Measurements from ENCODE around the gene USP21. TPM values are rescaled to one million over a fixed set of nuclear protein-coding genes. Genes with fewer than 3 reads are reported as not detected.

The USP21 gene
- total and polyA plus RNA-seq, 2 donors (not counting 3 experiments of a cell fraction or from before 2014, with no cell fraction given): 19.7 to 29.2 TPM

DNA sequence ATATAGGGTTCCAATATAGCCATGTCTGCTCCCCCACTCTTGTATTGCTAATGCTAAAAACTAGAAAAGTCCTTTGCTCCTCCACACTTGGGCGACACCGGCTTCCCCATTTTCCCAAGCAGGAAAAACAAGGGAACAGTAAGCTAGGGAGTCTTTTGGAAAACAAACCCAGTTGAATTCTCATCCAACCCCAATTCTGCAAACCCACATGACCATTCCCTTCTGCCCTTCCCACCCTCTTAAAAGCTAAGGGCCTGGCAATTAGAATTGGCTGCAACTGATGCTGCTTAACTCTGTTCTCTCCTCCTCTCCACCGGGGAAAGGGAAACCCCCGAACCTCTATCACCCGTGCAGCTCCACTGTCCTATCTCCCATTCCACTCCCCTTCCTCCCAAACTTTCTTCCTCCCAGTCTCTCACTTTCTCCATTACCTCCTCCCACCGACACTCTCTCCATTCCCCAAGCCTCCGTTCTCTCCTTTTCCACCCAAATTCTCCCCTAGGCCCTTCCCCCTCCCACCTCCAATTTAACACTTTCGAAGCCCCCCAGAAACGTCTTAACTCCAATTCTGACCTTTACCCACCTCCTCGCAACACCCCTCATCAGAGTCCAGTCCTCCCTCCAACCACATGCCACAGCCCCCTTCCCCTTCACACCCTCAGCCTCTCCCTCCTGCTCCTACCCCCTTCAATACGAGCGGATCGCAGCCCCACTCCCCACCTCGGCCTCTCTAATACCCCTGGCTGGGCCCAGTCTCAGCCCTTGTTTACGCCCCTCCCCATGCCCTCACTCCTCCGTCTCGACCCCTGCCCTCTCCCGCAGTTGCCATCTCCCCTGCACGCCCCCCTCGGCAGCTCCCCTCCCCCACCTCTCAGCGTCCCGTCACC lies 27.5 kb upstream of the USP21 start:
- dilution Hi-C loops (cut with MboI; ENCODE audit: extremely low pct_ligation_motif_present, low sequenced_read_pairs): no loop called here
- H3K4me3 ChIP-seq (replicated peaks in 1 of 3; ENCODE audit: insufficient read depth in 1 of 3, low read depth in 1 of 3, low read length in 3 of 3): peak overlapping the region; percentile 90 to 100 (median 94)
- no peak for TF ChIP-seq FOS (IDR thresholded peaks at IDR 0.05; ENCODE audit: borderline replicate concordance, insufficient read depth, low read length)
- no peak for TF ChIP-seq JUN (IDR thresholded peaks at IDR 0.05; ENCODE audit: borderline replicate concordance, insufficient read depth, insufficient read length, low read depth)
- TF ChIP-seq POLR2A (IDR thresholded peaks at IDR 0.05; ENCODE audit: low read depth, low read length): no peak
- TF ChIP-seq EZH2 (IDR thresholded peaks at IDR 0.05; ENCODE audit: borderline replicate concordance, low read depth, low read length, severe bottlenecking): no peak
- no peak for TF ChIP-seq GATA2 (IDR thresholded peaks at IDR 0.05; ENCODE audit: insufficient read depth, insufficient read length, low read depth, low read length)
- no peaks in the 10 kb centered on the region for H3K9me1 ChIP-seq (replicated peaks; ENCODE audit: control insufficient read depth, extremely low read depth, insufficient read depth, low read length)
- FAIRE-seq (no peak), DNase-seq (ENCODE audit: low read depth, low spot score) (peak; percentile 31)
- H2AFZ ChIP-seq (ENCODE audit: low read depth, low read length): peak overlapping the region; percentile 65
- peak overlapping the region; percentile 80 for H3K4me2 ChIP-seq (ENCODE audit: insufficient read depth, low read length)
- H3K9me3 ChIP-seq (replicated peaks; ENCODE audit: control insufficient read depth, insufficient read depth, low read length): no peaks in the 10 kb centered on the region
- ChIA-PET POLR2A (interaction anchor here (0.6 to 2.8 kb wide), 5 partner anchors 11 to 87 kb away, joined by 4 to 11 read pairs (median 7); partner anchors contain the start of genes NIT1, PFDN2 and UFC1), CTCF (interaction anchor here (0.8 to 2.9 kb wide), 10 partner anchors 13 to 297 kb away, joined by 3 to 14 read pairs (median 5); partner anchors contain the start of genes KLHDC9, NIT1, PFDN2 and PPOX)
- peak overlapping the region; percentile 85 for H3K27ac ChIP-seq (ENCODE audit: insufficient read depth, low read depth, low read length)
- intact Hi-C loops (cut with micrococcal nuclease): loop anchor here (1.0 kb wide), 1 partner anchor 13 kb away; the partner anchor contains the start of genes NIT1 and PFDN2
- H3K36me3 ChIP-seq (ENCODE audit: control insufficient read depth in 2 of 2, extremely low read depth in 1 of 2, insufficient read depth in 2 of 2, low read length in 2 of 2): peaks cover 7 to 10% of the 10 kb centered on the region in 2 experiments
- H3K79me2 ChIP-seq (ENCODE audit: control insufficient read depth, insufficient read depth, low read length): peaks cover 65% of the 10 kb centered on the region
- no peaks in the 10 kb centered on the region for H3K27me3 ChIP-seq (ENCODE audit: control insufficient read depth in 2 of 2, insufficient read depth in 2 of 2, low read length in 2 of 2)
- no TSS peak for BruUV-seq (replicated peaks)
- no peaks in the 10 kb centered on the region for H4K20me1 ChIP-seq (replicated peaks; ENCODE audit: control insufficient read depth, extremely low read depth, insufficient read depth, low read length)
- peak overlapping the region; percentile 90 for H3K9ac ChIP-seq (replicated peaks; ENCODE audit: extremely low read depth, insufficient read depth, low read length)
- H3K4me1 ChIP-seq (ENCODE audit: control insufficient read depth, extremely low read depth, insufficient read depth, low read length): peaks cover 26% of the 10 kb centered on the region

Data from endothelial cell of umbilical vein (primary cell).